Stimulated activated memory B cell treated with anti-CD40 and anti-IgM and Interleukin-4, amounts not matched to agents 10 μg/mL and 1 μg/mL and 100 μg/mL, for 72 hours (primary cell): ENCODE data around the gene MPPED1.

ENCODE experiments used
- ATAC-seq: fragments of 150-1000 bp; cut with Tn5 transposase; 2 replicates; pipeline ENCODE4 v1.10.0; 2021
- H3K27ac Mint-ChIP-seq: one replicate; pipeline ENCODE4 v1.8.0; 2022; ENCODE audit warnings: mild to moderate bottlenecking, mixed read lengths
- H3K27me3 Mint-ChIP-seq: one replicate; pipeline ENCODE4 v1.8.0; 2022; ENCODE audit warnings: mixed read lengths
- H3K36me3 Mint-ChIP-seq: one replicate; pipeline ENCODE4 v1.8.0; 2022; ENCODE audit warnings: mixed read lengths
- H3K4me1 Mint-ChIP-seq: one replicate; pipeline ENCODE4 v1.8.0; 2022; ENCODE audit warnings: mixed read lengths
- H3K4me3 Mint-ChIP-seq: one replicate; pipeline ENCODE4 v1.8.0; 2022; ENCODE audit warnings: mild to moderate bottlenecking, moderate library complexity, mixed read lengths
- H3K9me3 Mint-ChIP-seq: one replicate; pipeline ENCODE4 v1.8.0; 2022; ENCODE audit warnings: mixed read lengths

MPPED1 gene, protein sequence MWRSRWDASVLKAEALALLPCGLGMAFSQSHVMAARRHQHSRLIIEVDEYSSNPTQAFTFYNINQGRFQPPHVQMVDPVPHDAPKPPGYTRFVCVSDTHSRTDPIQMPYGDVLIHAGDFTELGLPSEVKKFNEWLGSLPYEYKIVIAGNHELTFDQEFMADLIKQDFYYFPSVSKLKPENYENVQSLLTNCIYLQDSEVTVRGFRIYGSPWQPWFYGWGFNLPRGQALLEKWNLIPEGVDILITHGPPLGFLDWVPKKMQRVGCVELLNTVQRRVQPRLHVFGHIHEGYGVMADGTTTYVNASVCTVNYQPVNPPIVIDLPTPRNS

DNA sequence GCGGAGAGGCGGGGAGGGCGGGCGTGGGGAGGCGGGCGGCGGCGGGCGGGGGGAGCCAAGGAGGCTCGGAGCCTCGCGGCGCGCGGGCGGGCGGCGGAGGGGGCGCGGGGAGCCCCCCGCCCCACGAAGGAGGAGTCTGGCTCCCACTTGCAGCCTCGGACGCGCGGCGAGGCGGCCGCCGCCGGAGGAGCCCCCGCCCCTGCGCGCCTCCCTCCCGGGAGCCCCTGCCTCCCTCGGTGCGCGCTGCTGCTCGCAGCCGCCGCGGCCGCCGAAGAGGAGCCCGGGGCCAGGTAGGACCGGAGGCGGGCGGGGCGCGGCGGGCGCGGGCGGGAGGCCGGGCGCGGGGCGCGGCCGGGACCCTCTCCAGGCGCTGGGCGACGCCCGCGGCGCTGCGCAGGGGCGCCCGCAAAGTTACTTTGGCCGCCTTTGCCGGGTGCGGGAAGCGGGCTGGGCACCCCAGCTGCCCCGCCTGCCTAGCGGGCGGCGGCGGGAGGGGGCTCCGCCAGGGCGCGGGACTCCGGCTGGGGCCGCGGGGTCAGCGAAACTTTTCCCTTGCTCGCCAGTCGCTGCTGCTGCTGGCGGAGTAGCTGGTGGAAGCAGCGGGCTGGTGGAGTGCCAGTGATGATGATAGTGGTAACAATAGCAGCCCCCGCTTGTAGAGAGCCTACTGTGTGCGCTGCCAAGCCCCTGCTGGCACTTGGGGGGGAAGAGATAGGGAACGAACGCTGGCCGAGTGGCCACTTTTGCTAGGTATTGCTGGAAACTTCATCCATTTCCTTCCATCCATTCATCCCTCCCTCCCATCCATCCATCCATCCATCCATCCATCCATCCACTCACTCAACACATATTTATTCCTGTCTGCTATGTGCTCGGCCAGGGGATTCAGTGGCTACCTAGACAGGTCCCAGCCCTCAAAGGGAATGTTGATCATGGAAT lies at the start of gene MPPED1:
Gene MPPED1 (plus strand): TSS at position 146 of the 939 bp plus-strand sequence. CDS start 12,972 bp downstream, outside the sequence.
- H3K27me3 Mint-ChIP-seq, result peaks cover 61% of the 10 kb centered on the region
- H3K9me3 Mint-ChIP-seq, result no peaks in the 10 kb centered on the region
- no peak within 1 kb of the TSS for H3K4me3 Mint-ChIP-seq
- no peak for ATAC-seq
- no peaks in the 10 kb centered on the region for H3K4me1 Mint-ChIP-seq
- no peak within 1 kb of the TSS for H3K27ac Mint-ChIP-seq
- no peaks in the 10 kb centered on the region for H3K36me3 Mint-ChIP-seq

DNA sequence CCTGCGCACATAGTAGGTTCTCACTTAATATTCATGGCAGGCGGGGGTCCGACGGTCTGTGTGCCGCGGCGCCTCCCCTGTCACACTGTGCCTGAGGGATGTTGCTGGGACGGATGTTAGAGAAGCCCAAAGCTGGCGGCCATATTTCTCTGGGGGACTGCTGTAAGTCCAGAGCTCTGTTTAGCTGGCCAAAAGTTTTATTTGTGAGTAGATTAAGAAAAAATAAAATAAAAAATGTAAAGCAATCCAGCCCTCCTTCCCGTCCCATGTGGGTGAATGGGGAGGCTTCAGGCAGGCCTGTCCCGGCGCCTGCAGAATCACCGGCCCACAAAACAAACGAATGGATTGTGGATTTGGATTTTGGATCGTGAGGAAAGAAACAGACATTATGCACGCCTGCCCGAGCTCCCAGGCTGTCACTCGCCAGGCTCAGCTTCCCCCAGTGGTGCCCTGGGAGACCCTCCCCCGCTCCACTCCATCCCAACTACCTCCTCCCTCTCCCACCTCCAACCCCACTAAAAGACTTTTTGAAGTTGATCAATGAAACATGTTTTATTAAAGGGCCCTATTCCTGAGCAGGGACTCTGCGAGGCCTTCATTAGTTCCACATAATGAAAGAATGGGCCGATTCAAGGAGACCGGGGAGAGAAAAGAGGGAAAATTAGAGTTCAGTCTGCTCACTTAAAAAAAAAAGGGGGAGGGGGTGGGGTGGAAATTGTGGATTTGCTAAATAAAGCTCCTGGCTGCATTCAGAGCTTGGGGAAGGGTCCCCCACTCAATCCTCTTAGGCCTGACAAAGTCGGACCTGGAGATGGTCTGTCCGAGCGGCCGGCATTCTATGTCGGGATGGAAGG lies 48.3 kb upstream of the MPPED1 start:
- Mint-ChIP-seq H3K4me3 (no peak overlapping the region), H3K27me3 (peaks cover 43% of the 10 kb centered on the region), H3K4me1 (no peaks in the 10 kb centered on the region), H3K9me3 (no peaks in the 10 kb centered on the region), H3K27ac (no peak overlapping the region), H3K36me3 (no peaks in the 10 kb centered on the region)
- ATAC-seq, result no peak

DNA sequence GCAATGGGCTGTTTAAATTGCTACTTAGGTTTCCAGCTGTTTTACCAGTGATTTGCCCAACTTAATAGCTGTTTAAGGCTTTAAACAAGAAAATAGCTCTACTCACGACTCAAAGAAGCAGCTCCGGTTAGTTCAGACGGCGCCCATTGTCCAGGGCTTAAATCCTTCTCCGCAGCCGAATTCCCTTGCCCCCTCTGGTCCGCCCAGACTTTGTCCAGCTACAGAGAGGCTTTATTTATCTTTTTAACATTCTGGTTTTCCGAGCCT lies 47.7 kb upstream of the MPPED1 start:
- no peaks in the 10 kb centered on the region for H3K9me3 Mint-ChIP-seq
- no peaks in the 10 kb centered on the region for H3K36me3 Mint-ChIP-seq
- H3K4me1 Mint-ChIP-seq, result no peaks in the 10 kb centered on the region
- no peak overlapping the region for H3K27ac Mint-ChIP-seq
- peaks cover 43% of the 10 kb centered on the region for H3K27me3 Mint-ChIP-seq
- no peak overlapping the region for H3K4me3 Mint-ChIP-seq
- ATAC-seq, result no peak

DNA sequence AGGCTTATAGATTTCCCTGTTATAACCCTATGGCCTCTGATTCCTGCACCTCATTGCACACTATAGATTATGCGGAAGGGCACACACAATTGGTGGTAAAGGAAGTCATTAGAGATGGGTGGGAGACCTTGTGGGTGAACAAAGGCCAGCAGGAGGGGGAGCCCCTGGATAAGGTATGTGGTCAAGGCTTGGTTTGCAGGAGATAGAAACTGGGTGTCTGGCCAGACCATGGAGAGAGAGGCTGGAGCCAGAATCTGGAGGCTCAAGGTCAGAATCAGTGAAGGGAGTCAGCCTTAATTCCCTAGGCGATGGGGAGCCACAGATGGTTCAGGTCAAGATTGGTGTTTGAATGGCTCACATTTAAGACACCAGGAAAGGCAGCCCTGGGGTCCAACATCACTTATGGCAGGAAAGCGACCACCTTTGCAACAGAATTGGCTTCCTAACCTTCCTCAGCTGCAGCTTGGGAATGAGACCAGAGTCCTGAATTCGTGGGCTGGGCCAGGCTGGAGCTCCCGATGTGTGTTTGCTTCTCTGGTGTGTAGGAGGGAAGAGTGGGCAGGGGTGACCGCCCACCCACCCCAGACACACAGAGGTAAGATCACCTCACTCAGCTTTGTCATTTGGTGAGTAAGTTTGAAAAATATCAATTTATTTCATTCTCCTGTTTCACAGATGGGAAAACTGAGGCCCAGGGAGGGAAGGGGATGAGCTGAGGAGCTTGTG lies 45.9 kb upstream of the MPPED1 start:
- H3K27me3 Mint-ChIP-seq, result peaks cover 43% of the 10 kb centered on the region
- H3K4me3 Mint-ChIP-seq, result no peak overlapping the region
- ATAC-seq, result no peak
- no peaks in the 10 kb centered on the region for H3K4me1 Mint-ChIP-seq
- H3K36me3 Mint-ChIP-seq, result no peaks in the 10 kb centered on the region
- H3K27ac Mint-ChIP-seq, result no peak overlapping the region
- no peaks in the 10 kb centered on the region for H3K9me3 Mint-ChIP-seq

DNA sequence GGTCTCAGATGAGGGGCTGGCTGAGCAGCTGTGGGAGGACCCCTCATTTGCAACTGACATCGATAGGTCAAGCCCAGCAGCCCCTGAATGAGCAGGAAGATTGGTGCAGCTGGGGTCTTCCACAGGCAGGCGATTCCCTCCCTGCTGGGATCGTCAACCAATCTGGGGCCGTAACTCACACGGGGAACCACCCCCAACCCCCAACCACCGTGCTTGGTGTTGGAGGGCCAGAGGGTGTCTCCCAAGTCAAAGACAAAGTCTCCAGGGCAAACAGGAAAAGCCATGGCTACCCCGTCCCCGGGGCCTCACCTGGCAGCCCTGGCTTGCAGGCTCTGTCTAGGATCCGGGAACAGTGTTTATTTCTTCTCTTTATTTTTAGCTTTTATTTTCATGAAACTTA lies 41.8 kb upstream of the MPPED1 start:
- no peak for ATAC-seq
- Mint-ChIP-seq H3K4me1 (no peaks in the 10 kb centered on the region), H3K4me3 (no peak overlapping the region), H3K9me3 (peaks cover 7% of the 10 kb centered on the region), H3K27ac (no peak overlapping the region), H3K36me3 (no peaks in the 10 kb centered on the region), H3K27me3 (peaks cover 66% of the 10 kb centered on the region)

DNA sequence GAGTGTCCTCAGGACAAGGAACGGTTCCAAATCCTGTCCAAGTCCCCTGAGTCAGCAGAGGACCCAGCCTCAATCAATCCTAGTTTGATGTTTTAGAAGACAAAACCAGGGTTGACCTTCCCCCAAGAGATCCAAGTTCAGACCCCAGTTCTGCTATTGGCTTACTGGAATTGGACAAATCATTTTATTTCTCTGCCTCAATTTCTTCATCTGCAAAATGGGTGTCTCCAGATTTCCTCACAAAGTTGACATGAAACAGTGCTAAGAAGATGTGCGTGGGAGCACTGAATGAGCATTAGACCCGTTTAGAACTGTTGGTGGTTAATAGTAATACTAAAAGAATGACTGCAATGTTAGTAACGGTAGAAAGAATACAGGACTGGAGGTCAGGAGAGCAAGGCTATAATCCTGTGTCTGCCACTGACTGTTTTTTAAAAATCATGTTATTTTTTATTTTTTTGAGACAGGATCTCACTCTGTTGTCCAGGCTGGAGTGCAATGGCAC lies 35.8 kb upstream of the MPPED1 start:
- Mint-ChIP-seq H3K36me3 (no peaks in the 10 kb centered on the region), H3K27ac (no peak overlapping the region), H3K9me3 (peaks cover 8% of the 10 kb centered on the region), H3K4me1 (peaks cover 5% of the 10 kb centered on the region), H3K27me3 (peaks cover 92% of the 10 kb centered on the region), H3K4me3 (no peak overlapping the region)
- ATAC-seq, result no peak

DNA sequence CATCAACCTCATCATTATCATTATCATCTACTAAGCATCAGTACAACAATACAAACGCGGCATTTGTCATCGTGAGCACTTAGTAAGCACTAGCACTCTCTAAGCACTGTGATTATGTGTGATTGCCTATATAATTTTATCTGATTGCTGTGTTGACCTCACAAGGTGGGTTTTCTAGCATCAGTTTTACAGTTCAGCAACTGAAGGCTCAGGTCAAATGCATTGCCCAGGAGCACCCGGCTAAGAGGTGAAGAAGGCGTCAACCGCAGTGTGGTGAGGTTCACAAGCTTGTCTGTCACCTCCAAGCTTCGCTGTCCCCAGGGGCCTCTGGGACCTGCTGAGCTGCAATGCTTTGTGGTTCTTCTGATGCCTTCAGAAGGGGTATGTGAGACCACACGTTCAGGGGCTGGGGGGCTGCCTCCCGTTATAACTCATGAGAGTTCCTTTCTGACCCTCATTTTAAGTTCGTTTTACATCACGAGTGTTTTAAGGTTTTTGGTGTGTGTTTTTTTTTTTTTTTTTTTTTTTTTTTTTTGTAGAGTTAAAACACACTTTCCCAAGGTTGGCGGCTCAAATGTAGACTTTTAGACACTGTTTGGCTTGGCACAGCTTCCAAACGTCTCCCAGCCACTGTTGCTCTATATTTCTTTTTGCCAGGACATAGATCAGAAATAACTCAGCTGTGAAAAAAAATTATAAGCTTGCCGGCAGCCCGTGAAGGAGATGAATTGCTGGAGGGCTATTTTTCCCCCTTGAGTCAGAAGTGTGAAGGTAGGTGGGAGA lies 34.9 kb upstream of the MPPED1 start:
- Mint-ChIP-seq H3K4me1 (peaks cover 5% of the 10 kb centered on the region), H3K36me3 (no peaks in the 10 kb centered on the region), H3K9me3 (peaks cover 8% of the 10 kb centered on the region), H3K27me3 (peaks cover 91% of the 10 kb centered on the region), H3K27ac (no peak overlapping the region), H3K4me3 (no peak overlapping the region)
- ATAC-seq, result no peak

DNA sequence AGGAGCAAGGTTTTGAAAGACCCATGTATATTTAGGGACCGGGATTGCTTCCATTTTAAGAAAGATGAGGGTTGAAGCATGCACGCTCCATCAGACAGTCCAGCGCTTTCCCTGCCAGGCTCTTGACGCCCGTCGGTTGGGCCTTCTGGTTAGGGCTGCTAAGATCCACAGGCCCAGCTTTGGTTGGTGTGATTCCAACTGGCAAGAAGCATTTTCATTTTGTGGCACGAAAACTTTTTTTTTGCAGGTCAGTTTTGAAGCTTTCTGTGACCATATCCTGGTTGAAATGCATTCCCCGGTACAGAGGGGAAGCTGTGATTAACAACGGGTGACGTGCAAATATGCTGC lies 34.3 kb upstream of the MPPED1 start:
- Mint-ChIP-seq H3K4me1 (peaks cover 5% of the 10 kb centered on the region), H3K4me3 (no peak overlapping the region), H3K27me3 (peaks cover 91% of the 10 kb centered on the region), H3K36me3 (no peaks in the 10 kb centered on the region), H3K27ac (no peak overlapping the region), H3K9me3 (peaks cover 8% of the 10 kb centered on the region)
- no peak for ATAC-seq

DNA sequence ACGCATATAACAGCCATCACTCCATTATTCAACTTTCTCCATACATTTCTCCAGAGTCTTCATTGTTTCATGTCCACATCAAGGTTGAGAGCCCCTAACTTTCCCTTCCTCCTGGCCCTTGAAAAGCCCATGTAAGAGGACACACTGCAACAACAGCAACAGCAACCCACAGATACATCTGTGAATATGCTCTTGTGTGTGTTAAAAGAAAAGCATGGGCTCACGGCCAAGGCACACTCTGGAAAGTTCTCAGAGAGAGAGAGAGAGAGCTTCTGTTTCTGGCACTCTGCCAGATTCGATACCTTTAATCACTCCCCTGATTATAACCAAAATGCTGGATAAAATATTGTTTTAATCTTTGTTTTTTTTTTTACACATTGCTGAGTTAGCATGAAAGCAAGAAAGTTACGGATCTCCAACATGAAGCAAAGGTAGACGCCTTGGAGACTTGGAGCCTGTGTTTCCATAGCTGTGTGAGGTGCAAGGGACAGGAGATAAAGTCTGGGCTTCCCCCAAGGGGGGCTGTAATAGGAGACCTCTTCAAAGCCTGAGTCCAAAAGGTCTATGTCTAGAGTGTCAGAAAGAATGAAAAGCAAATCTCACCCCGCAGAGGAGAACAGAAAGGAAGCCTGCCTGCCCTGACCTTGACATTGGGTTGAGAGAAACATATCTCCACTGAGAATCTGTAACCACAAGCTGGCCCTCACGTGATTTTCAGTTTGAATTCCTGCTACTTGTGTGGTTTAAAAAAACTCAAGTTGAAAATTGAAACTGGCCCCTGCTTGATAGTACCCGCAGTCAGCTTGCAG lies 33.7 kb upstream of the MPPED1 start:
- Mint-ChIP-seq H3K4me3 (no peak overlapping the region), H3K27ac (no peak overlapping the region), H3K27me3 (peaks cover 88% of the 10 kb centered on the region), H3K4me1 (peaks cover 5% of the 10 kb centered on the region), H3K36me3 (no peaks in the 10 kb centered on the region), H3K9me3 (peaks cover 8% of the 10 kb centered on the region)
- ATAC-seq, result peak; percentile 51

DNA sequence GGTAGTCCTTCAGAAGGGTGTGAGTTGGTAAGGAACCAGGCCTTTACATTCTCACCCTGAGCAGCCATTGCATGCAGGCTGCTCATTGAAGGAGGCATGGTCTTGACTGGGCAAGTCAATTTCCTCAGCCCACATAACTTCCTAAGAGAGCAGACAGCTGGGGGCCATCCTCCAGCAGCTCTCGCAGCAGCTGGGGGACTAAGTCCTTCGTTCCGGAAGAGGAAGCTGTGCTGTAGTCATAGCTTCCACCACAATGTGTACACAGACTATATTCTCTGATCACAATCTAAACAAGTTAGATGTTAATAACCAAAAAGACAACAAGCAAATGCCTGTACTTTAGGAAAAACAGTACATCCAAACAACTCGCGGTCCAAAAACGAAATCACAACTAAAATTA lies 30.1 kb upstream of the MPPED1 start:
- Mint-ChIP-seq H3K9me3 (no peaks in the 10 kb centered on the region), H3K27me3 (peaks cover 81% of the 10 kb centered on the region), H3K36me3 (no peaks in the 10 kb centered on the region), H3K27ac (no peak overlapping the region), H3K4me3 (no peak overlapping the region), H3K4me1 (peaks cover 16% of the 10 kb centered on the region)
- ATAC-seq, result no peak

DNA sequence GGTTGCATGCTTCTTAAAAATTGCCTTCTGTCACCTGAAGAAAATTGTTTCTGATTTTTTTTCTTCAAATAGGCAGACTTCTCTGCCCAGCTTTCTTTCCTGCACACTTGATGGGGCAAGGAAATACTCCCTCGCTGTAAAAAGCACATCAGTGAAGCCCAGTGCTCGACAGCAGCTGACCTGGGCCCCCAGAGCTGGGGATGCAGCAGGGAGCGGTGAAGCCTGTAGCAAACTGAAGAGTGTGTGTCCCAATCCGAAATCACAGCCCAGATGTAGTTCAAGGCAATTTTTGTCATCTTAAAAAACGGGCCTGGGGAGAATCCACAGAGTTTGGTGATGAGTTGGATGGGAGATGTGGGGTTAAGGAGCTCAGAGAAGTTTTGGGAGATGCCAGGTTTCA lies 27.0 kb upstream of the MPPED1 start:
- no peaks in the 10 kb centered on the region for H3K36me3 Mint-ChIP-seq
- peaks cover 71% of the 10 kb centered on the region for H3K27me3 Mint-ChIP-seq
- no peak overlapping the region for H3K27ac Mint-ChIP-seq
- H3K9me3 Mint-ChIP-seq, result no peaks in the 10 kb centered on the region
- H3K4me1 Mint-ChIP-seq, result peaks cover 10% of the 10 kb centered on the region
- ATAC-seq, result no peak
- no peak overlapping the region for H3K4me3 Mint-ChIP-seq

DNA sequence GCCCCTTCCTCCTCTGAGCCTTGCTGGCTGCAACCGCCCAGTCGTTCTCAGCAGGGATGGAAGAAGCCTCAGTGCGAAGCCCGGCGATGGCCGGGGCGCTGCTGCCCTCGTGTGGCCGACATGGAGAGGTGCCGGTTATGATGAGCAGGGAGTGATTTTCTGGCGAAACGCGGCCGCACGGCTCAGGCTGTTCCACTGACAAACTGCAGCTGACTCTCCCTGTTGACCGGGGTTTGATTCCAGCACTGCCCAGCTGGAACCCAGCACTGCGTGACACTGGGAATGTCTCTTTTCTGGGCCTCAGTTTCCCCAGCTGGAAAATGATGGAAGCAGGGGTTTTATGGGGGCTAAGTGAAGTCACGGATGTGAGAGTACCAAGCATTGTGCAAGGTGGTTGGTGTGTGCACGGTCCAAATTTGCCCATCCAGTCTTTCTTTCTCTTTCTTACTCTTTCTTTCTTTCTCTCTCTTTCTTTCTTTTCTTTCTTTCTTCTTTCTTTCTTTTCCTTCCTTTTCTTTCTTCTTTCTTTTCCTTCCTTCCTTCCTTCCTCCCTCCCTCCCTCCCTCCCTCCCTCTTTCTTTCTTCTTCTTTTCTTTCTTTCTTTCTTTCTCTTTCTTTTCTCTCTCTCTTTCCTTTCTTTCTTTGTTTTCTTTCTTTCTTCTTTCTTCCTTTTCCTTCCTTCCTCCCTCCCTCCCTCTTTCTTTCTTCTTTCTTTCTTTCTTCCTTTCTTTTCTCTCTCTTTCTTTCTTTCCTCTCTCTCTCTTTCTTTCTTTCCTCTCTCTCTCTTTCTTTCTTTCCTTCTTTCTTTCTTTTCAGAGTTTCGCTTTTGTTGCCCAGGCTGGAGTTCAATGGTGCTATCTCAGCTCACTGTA lies 25.8 kb upstream of the MPPED1 start:
- Mint-ChIP-seq H3K27ac (no peak overlapping the region), H3K9me3 (no peaks in the 10 kb centered on the region), H3K4me1 (peaks cover 10% of the 10 kb centered on the region), H3K27me3 (peaks cover 60% of the 10 kb centered on the region), H3K4me3 (no peak overlapping the region), H3K36me3 (no peaks in the 10 kb centered on the region)
- peak; percentile 88 for ATAC-seq

DNA sequence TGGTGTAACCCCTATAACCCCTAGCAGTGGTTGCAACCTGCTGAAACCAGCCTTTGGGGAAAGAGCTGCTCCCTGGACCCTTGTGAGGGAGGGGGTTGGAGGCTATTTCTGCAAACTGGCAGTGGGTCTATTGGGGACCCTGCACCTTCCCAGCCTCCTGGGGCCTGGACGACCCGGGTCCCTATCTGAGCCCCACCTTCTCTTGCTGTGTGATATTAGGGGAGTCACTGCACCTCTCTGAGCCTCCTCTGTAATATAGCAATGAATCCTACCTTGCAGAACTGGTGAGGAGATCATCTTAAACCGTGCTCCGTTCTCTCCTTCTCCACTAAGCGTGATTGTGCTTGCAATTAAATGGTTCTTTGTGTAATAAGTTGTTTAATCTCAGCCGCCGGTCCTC lies 24.0 kb upstream of the MPPED1 start:
- Mint-ChIP-seq H3K27me3 (peaks cover 50% of the 10 kb centered on the region), H3K36me3 (no peaks in the 10 kb centered on the region), H3K4me1 (peaks cover 10% of the 10 kb centered on the region), H3K4me3 (no peak overlapping the region), H3K27ac (no peak overlapping the region), H3K9me3 (no peaks in the 10 kb centered on the region)
- no peak for ATAC-seq
